HepG2 (cell line): Measurements from ENCODE around the gene CTDSP1. TPM values are rescaled to one million over a fixed set of nuclear protein-coding genes. Genes with fewer than 3 reads are reported as not detected.
A peak's percentile ranks its signal among the peaks of the same experiment; 100 is the strongest.

Experiments used
- CEBPB ChIP-seq: IDR thresholded peaks from 2 replicates; pipeline ENCODE4 v1.6.1; 2011; ENCODE audit warnings: low read depth, low read length, improper control_type of control experiment, borderline replicate concordance
- CENPT ChIP-seq: sonication (generic); formaldehyde crosslinking; IDR thresholded peaks from 2 replicates; pipeline ENCODE4 v1.8.0; 2022; ENCODE audit warnings: low read depth, mild to moderate bottlenecking, moderate library complexity, missing genetic modification reagents
- DNMT3B ChIP-seq: conservative IDR thresholded peaks from 2 replicates; pipeline ENCODE4 v1.6.1; 2016; ENCODE audit warnings: missing biosample characterization, control low read depth
- FOSL1 ChIP-seq: sonication (generic); formaldehyde crosslinking; IDR thresholded peaks from 2 replicates; pipeline ENCODE4 v1.9.0; 2021; ENCODE audit warnings: missing genetic modification reagents, borderline replicate concordance
- JDP2 ChIP-seq: sonication (generic); formaldehyde crosslinking; IDR thresholded peaks from 2 replicates; pipeline ENCODE4 v1.8.1; 2022; ENCODE audit warnings: missing genetic modification reagents, borderline replicate concordance
- NONO ChIP-seq, 2 experiments: fragments of 450-650 bp in 1 of 2; sonication (generic) in 1 of 2; formaldehyde crosslinking in 1 of 2; IDR thresholded peaks in 1 of 2; conservative IDR thresholded peaks in 1 of 2; 2 replicates each; pipeline versions ENCODE4 v1.6.1 to v1.8.0; 2017 to 2022; ENCODE audit warnings: mild to moderate bottlenecking in 1 of 2, missing genetic modification reagents in 1 of 2, moderate library complexity in 1 of 2
- PLRG1 ChIP-seq: fragments of 450-650 bp; conservative IDR thresholded peaks from 2 replicates; pipeline ENCODE4 v1.6.1; 2016
- SNAI1 ChIP-seq: sonication (generic); formaldehyde crosslinking; IDR thresholded peaks from 2 replicates; pipeline ENCODE4 v1.5.0; 2020; ENCODE audit warnings: mild to moderate bottlenecking, missing genetic modification reagents, borderline replicate concordance
- U2AF2 ChIP-seq: fragments of 200-400 bp; formaldehyde crosslinking; IDR thresholded peaks from 2 replicates; pipeline ENCODE4 v1.6.1; 2017; ENCODE audit warnings: low read depth, mild to moderate bottlenecking, low read length
- XRCC5 ChIP-seq: fragments of 200-400 bp; formaldehyde crosslinking; optimal IDR thresholded peaks from 2 replicates; pipeline ENCODE3; 2017; ENCODE audit warnings: mild to moderate bottlenecking, low read length
- ZC3H4 ChIP-seq: sonication (generic); formaldehyde crosslinking; IDR thresholded peaks from 2 replicates; pipeline ENCODE4 v1.4.0; 2020; ENCODE audit warnings: missing genetic modification reagents, borderline replicate concordance
- ZNF670 ChIP-seq: sonication (generic); formaldehyde crosslinking; IDR thresholded peaks from 2 replicates; pipeline ENCODE4 v1.8.0; 2022; ENCODE audit warnings: mild to moderate bottlenecking, missing genetic modification reagents, borderline replicate concordance
- ZNF780A ChIP-seq: sonication (generic); formaldehyde crosslinking; IDR thresholded peaks from 2 replicates; pipeline ENCODE4 v1.8.0; 2022; ENCODE audit warnings: mild to moderate bottlenecking, missing genetic modification reagents, moderate library complexity
- ZNF790 ChIP-seq: sonication (generic); formaldehyde crosslinking; IDR thresholded peaks from 2 replicates; pipeline ENCODE4 v1.8.0; 2022; ENCODE audit warnings: missing genetic modification reagents, mild to moderate bottlenecking, borderline replicate concordance
- ZSCAN21 ChIP-seq: sonication (generic); formaldehyde crosslinking; IDR thresholded peaks from 2 replicates; pipeline ENCODE4 v1.8.0; 2022; ENCODE audit warnings: mild to moderate bottlenecking, missing genetic modification reagents, moderate library complexity, borderline replicate concordance
- ZZZ3 ChIP-seq: sonication (generic); formaldehyde crosslinking; IDR thresholded peaks from 2 replicates; pipeline ENCODE4 v1.4.0; 2020; ENCODE audit warnings: missing genetic modification reagents, mild to moderate bottlenecking, borderline replicate concordance
- polyA plus RNA-seq, 8 experiments: library from polyadenylated mRNA; depleted of rRNA in 3 of 8; stranded (reverse) in 7 of 8; unstranded in 1 of 8; fragments of >200 nt; fragmentation: Illumina TruSeq in 4 of 8; extraction: Trizol in 4 of 8; gene quantifications; 2 replicates each; pipeline versions ENCODE4 v1.2.1 to v1.2.3, GENCODE V29; 2011 to 2016; ENCODE audit warnings: low read depth in 4 of 8, missing spikeins in 1 of 8, mixed read lengths in 1 of 8; ENCODE audit not compliant: insufficient read depth in 1 of 8
- total RNA-seq, 5 experiments: library from RNA; depleted of rRNA; stranded (reverse); fragments of >200 nt; fragmentation: Illumina TruSeq; extraction: Trizol; gene quantifications; 2 replicates each; pipeline ENCODE4 v1.2.3, GENCODE V29; 2016; ENCODE audit warnings: low read depth in 1 of 5
- TF ChIP-seq, protein P1 (sequence below): sonication (generic); formaldehyde crosslinking; IDR thresholded peaks from 2 replicates; pipeline ENCODE4 v1.8.1; 2023; ENCODE audit warnings: mild to moderate bottlenecking, missing genetic modification reagents, borderline replicate concordance
- TF ChIP-seq, protein P2 (sequence below): sonication (generic); formaldehyde crosslinking; IDR thresholded peaks from 2 replicates; pipeline ENCODE4; 2020; ENCODE audit warnings: missing genetic modification reagents, mild to moderate bottlenecking, borderline replicate concordance
- TF ChIP-seq, protein P3 (sequence below): sonication (generic); formaldehyde crosslinking; IDR thresholded peaks from 2 replicates; pipeline ENCODE4 v1.4.0; 2020; ENCODE audit warnings: mild to moderate bottlenecking, missing genetic modification reagents
- TF ChIP-seq, protein P4 (sequence below): IDR thresholded peaks from 2 replicates; pipeline ENCODE4 v1.6.1; 2012; ENCODE audit warnings: low read length, improper control_type of control experiment

The CTDSP1 gene
- total and polyA plus RNA-seq, 2 of the 13 experiments (the other 11 are each of a cell fraction or from before 2014, with no cell fraction given) = 91.0 to 268 TPM

DNA sequence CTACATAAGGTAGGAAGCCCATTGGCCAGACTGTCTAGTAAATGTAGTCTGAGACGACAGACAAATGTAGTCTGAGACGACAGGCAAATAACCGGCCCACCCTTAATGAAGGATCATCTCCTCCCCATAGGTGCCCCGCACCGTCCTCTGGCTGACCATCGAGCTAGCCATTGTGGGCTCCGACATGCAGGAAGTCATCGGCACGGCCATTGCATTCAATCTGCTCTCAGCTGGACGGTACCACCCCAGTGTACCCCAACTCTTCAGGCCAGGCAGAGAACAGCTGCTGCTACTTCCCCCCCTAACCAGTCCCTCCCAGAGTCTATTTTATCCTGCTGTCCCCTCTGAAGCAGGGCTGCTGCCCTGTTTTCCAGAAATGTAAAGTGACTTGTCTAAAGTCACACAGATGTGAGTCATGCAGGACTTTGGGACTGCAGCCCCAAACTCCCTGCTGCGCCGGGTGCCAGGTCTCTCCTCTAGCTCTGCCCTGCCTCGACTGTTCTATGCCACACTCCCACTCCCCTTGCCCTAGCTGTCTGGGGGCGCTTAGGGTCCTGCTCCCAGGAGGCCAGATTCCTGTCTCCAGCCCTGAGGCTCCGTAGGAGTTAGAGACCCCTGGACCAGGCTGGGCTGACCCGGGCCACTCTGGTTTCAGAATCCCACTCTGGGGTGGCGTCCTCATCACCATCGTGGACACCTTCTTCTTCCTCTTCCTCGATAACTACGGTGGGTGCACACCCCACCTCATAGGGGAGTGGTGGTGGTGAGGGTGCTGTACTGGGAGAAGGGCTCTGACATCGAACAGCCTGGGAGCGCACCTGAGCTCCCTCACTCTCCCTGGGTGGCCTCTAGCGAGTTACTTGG is 12.9 kb upstream of the CTDSP1 start (continued):
- TF ChIP-seq, protein P1, sequence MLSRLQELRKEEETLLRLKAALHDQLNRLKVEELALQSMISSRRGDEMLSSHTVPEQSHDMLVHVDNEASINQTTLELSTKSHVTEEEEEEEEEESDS (CRISPR knock-in tag) = no peak
- peak; percentile 25 for TF ChIP-seq XRCC5
- 0 out of 2 replicates have a peak, but pooled peaks have one; percentile 4 for TF ChIP-seq ZNF780A
- 0 out of 2 replicates have a peak, but pooled peaks have one; percentile 56 for TF ChIP-seq DNMT3B (CRISPR knock-in tag)
- peak; percentile 71; the same call in 1 of the 2 replicates for TF ChIP-seq FOSL1 (CRISPR knock-in tag)
- no peak for TF ChIP-seq CEBPB
- TF ChIP-seq, protein P2, sequence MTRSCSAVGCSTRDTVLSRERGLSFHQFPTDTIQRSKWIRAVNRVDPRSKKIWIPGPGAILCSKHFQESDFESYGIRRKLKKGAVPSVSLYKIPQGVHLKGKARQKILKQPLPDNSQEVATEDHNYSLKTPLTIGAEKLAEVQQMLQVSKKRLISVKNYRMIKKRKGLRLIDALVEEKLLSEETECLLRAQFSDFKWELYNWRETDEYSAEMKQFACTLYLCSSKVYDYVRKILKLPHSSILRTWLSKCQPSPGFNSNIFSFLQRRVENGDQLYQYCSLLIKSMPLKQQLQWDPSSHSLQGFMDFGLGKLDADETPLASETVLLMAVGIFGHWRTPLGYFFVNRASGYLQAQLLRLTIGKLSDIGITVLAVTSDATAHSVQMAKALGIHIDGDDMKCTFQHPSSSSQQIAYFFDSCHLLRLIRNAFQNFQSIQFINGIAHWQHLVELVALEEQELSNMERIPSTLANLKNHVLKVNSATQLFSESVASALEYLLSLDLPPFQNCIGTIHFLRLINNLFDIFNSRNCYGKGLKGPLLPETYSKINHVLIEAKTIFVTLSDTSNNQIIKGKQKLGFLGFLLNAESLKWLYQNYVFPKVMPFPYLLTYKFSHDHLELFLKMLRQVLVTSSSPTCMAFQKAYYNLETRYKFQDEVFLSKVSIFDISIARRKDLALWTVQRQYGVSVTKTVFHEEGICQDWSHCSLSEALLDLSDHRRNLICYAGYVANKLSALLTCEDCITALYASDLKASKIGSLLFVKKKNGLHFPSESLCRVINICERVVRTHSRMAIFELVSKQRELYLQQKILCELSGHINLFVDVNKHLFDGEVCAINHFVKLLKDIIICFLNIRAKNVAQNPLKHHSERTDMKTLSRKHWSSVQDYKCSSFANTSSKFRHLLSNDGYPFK (CRISPR knock-in tag) = 0 out of 2 replicates have a peak, but pooled peaks have one; percentile 31
- no peak for TF ChIP-seq ZNF670 (CRISPR knock-in tag)
- 0 out of 2 replicates have a peak, but pooled peaks have one; percentile 63 for TF ChIP-seq ZSCAN21 (CRISPR knock-in tag)
- no peak for TF ChIP-seq PLRG1
- no peak for TF ChIP-seq ZC3H4 (CRISPR knock-in tag)
- 0 out of 2 replicates have a peak, but pooled peaks have one; percentile 14 for TF ChIP-seq ZNF790
- no peak for TF ChIP-seq U2AF2
- TF ChIP-seq, protein P3, sequence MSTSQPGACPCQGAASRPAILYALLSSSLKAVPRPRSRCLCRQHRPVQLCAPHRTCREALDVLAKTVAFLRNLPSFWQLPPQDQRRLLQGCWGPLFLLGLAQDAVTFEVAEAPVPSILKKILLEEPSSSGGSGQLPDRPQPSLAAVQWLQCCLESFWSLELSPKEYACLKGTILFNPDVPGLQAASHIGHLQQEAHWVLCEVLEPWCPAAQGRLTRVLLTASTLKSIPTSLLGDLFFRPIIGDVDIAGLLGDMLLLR (CRISPR knock-in tag) = no peak
- peak; percentile 57; the same call in 1 of the 2 replicates for TF ChIP-seq ZZZ3 (CRISPR knock-in tag)
- TF ChIP-seq SNAI1 (CRISPR knock-in tag) = no peak
- TF ChIP-seq CENPT (CRISPR knock-in tag) = peak; percentile 88; the same call in 1 of the 2 replicates
- TF ChIP-seq NONO (IDR thresholded peaks at IDR 0.05) = no peak
- TF ChIP-seq NONO (CRISPR knock-in tag; conservative IDR thresholded peaks at IDR 0.05) = 0 out of 2 replicates have a peak, but pooled peaks have one; percentile 6
- no peak for TF ChIP-seq JDP2 (CRISPR knock-in tag)
- TF ChIP-seq, protein P4, sequence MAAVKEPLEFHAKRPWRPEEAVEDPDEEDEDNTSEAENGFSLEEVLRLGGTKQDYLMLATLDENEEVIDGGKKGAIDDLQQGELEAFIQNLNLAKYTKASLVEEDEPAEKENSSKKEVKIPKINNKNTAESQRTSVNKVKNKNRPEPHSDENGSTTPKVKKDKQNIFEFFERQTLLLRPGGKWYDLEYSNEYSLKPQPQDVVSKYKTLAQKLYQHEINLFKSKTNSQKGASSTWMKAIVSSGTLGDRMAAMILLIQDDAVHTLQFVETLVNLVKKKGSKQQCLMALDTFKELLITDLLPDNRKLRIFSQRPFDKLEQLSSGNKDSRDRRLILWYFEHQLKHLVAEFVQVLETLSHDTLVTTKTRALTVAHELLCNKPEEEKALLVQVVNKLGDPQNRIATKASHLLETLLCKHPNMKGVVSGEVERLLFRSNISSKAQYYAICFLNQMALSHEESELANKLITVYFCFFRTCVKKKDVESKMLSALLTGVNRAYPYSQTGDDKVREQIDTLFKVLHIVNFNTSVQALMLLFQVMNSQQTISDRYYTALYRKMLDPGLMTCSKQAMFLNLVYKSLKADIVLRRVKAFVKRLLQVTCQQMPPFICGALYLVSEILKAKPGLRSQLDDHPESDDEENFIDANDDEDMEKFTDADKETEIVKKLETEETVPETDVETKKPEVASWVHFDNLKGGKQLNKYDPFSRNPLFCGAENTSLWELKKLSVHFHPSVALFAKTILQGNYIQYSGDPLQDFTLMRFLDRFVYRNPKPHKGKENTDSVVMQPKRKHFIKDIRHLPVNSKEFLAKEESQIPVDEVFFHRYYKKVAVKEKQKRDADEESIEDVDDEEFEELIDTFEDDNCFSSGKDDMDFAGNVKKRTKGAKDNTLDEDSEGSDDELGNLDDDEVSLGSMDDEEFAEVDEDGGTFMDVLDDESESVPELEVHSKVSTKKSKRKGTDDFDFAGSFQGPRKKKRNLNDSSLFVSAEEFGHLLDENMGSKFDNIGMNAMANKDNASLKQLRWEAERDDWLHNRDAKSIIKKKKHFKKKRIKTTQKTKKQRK = no peak
